ENCODE results near the gene S100A9.
"Not testable (repeated sequence)": the region's sequence is repeated elsewhere in the genome, so short reads cannot be mapped to it uniquely, and the experiment has no call there.

The S100A9 gene

DNA sequence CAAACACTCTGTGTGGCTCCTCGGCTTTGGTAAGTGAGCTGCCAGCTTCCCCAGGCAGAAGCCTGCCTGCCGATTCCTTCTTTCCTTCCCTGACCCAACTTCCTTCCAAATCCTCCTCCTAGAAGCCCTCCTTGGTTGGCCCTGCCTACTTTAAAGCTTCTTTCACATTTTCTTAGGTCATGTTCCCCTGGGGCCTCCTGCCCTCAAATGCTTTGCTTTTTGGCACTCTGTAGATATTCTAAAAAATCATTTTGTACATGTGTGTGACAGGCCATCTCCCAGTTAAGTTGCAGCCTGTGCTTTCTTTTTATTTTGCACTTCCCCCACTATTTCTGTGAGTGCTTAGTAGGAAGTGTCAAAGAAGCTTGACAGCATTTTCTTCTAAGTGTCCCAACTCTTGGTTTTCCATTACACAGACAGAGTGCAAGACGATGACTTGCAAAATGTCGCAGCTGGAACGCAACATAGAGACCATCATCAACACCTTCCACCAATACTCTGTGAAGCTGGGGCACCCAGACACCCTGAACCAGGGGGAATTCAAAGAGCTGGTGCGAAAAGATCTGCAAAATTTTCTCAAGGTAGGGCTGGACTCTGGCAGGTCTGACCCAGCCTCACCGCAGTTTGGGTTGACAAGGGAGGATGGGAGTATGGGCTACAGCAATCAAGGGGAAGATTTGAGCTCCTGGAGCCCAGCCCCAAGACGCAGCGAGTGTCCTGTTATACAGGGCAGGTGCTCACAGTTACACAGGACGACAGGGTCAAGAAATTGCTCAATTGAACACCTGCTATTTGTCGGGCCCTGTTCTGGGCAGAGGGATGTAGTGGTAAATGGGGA lies at the start of gene S100A9:
TSS of gene S100A9 (plus strand) at position 2 of the 838 bp plus-strand sequence. CDS start at position 432, 430 bp downstream.
- DNase-seq (ENCODE audit: low spot score): no peak

DNA sequence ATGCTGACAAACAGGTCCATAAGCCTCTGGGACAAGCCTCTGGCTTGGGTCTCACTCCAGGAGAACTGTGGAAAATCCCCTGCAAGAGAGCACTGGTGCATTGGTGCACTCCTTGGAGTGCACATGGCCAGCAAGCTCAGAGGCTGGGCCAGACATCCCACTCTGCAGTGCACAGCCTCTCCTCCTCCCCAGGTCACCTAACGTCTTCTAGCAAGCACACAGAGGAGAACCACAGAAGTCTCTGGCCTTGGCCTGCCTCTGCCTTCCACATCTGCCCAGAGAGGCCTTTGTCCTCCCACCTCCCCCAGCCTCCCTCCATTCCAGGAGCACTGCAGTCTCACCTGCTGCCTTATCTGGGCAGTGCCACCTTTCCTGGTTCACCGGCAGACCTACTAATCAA lies 49.1 kb upstream of the S100A9 start:
- DNase-seq (ENCODE audit: low spot score): no peak

DNA sequence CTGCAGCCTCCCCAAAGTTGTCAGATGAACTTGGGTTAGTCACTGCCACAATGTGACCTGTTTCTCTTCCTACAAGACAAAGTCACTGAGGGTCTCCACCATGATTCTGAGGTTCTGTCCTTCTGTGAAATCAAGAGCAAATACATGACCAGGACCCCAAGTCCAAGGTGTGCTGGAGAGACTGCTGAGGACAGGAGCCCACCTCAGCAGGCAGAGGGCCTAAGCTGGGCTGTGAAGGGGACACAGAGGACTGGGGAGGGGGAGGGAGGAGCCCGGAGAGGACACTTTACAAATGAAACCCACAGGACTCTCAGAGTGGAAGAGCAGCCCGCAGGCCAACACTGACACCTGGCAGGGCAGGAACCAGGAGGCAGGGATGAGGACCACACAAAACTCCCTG lies 48.2 kb upstream of the S100A9 start:
- DNase-seq (ENCODE audit: low spot score): no peak

DNA sequence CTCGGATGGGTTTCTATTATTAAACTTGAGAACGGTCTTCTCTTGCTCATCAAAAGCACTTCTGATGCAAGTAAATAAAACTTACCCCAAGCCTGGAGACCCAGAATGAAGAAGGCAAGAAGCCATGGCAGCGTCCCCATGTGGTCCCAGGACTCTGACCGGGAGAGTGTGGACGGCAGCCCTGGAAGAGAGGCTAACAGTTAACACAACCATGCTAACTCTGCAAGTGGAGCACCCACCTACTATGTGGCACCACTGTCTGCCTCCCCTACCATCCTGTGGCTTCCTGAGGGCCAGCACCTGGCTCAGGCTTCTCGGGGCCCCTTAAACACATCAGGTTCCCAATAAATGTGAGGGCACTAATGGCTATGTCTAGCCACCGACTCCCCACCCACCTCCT lies 47.1 kb upstream of the S100A9 start:
- no peak for DNase-seq (ENCODE audit: low spot score)

DNA sequence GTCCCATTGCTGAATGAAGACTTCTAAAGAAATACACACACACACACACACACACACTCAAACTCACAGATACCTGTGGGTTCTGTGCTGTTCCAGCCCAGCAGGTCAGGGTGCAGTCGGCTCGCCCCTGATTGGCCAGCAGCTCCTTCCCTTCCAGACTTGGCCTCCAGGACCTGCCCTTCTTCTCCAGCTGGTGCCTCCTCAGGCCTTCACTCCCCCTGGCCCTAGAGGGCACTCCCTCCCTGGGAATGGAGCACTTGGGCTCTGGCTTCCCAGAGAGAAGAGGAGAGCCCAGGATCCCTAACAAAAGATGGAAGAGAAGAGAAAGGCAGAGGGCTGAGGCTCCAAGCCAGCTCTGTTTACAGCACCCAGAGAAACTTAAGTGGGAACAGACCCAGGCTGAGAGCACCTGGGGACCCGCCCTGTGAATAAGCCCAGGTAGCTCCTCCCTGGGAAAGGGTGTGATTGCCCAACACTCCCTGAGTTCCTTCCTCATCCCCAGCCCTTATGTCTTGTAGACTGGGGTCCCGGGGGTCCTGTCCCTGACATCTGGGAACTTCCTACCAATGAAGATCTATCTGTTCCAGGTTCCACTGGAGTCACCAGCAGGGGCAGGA lies 45.0 kb upstream of the S100A9 start, which contains the start of gene PGLYRP3:
TSS of gene PGLYRP3 (minus strand) at position 383 of the 617 bp plus-strand sequence. CDS start 2,287 bp downstream, outside the sequence.
- no peak for DNase-seq (ENCODE audit: low spot score)

DNA sequence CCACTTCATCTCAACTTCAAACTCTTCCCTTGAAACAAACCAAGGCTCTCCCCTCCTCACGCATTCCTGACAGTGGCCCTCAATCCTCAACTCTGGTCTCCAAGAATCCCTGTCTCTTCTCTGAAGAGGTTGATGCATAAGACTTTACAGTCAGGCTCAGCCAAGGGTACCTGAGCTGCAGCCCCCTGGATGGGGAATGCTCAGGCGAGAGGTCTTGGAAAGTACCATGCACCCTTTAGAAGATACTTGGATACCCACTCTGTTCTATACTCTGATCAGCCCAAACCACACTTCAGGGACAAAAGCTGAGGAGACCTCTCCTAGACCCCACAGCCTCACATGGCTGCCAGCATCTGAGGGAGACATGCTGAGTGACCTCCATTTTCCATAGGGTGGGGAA lies 44.4 kb upstream of the S100A9 start:
- no peak for DNase-seq (ENCODE audit: low spot score)

DNA sequence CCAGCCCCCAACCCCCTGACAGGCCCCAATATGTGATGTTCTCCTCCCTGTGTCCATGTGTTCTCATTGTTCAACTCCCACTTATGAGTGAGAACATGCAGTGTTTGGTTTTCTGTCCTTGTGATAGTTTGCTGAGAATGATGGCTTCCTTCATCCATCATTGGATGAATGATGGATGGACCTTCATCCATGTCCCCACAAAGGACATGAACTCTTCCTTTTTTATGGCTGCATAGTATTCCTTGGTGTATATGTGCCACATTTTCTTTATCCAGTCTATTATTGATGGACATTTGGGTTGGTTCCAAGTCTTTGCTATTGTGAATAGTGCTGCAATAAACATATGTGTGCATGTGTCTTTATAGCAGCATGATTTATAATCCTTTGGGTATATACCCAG lies 43.3 kb upstream of the S100A9 start:
- DNase-seq (ENCODE audit: low spot score): not testable (repeated sequence)

DNA sequence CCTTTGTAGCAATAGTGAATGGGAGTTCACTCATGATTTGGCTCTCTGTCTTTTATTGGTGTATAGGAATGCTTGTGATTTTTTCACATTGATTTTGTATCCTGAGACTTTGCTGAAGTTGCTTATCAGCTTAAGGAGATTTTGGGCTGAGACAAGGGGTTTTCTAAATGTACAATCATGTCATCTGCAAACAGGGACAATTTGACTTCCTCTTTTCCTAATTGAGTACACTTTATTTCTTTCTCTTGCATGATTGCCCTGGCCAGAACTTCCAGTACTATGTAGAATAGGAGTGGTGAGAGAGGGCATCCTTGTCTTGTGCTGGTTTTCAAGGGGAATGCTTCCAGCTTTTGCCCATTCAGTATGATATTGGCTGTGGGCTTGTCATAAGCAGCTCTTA lies 41.6 kb upstream of the S100A9 start:
- not testable (repeated sequence) for DNase-seq (ENCODE audit: low spot score)

- DNase-seq (ENCODE audit: low spot score): not testable (repeated sequence)
Measured at GRCh38 chr1:153318145-153318544, 39.5 kb upstream of the S100A9 start.

GRCh38 chr1:153322568-153322967 lies 35.1 kb upstream of the S100A9 start:
- no peak for DNase-seq (ENCODE audit: low spot score)

GRCh38 chr1:153324912-153325311 lies 32.7 kb upstream of the S100A9 start:
- no peak for DNase-seq (ENCODE audit: low spot score)

DNA sequence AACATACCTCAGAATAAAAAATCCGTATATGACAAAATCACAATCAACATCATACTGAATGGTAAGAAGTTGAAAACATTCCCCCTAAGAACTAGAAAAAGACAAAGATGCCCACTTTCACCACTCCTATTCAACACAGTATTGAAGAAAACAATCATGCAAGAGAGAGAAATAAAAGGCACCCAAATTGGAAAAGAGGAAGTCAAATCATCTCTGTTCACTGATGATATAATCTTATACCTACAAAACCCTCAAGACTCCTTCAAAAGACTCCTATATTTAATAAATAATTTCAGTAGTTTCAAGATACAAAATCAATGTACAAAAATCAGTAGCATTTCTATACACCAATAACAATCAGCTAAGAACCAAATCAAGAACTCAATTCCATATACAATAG lies 23.8 kb upstream of the S100A9 start:
- DNase-seq (ENCODE audit: low spot score): no peak

- no peak for DNase-seq (ENCODE audit: low spot score)
Measured at GRCh38 chr1:153336650-153337049, 21.0 kb upstream of the S100A9 start.

- peak; percentile 18 for DNase-seq (ENCODE audit: low spot score)
Measured at GRCh38 chr1:153337980-153338853, 19.4 kb upstream of the S100A9 start.

- no peak for DNase-seq (ENCODE audit: low spot score)
Measured at GRCh38 chr1:153339802-153340201, 17.9 kb upstream of the S100A9 start.

- DNase-seq (ENCODE audit: low spot score): no peak
Measured at GRCh38 chr1:153340356-153340755, 17.3 kb upstream of the S100A9 start.

- DNase-seq (ENCODE audit: low spot score): no peak
Measured at GRCh38 chr1:153341431-153341934, 16.2 kb upstream of the S100A9 start.

DNA sequence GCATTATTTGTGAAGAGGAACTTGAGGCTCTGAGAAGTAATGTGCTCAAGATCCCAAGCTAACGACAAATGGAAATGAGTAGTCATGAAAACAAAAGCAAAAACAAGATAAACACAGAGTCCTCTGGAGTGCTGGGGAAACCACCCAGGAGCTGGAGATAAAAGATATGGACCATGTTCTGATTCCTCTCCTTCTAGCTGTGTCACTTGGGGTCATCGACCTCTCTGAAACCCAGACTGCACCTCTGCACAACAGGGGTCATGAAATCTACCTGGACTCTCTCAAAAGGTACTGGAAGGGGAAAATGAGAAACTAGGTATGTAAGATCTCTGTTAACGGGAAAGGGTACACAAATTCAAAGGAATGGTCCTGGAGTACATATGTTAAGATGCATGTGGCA lies 15.5 kb upstream of the S100A9 start:
- no peak for DNase-seq (ENCODE audit: low spot score)

DNA sequence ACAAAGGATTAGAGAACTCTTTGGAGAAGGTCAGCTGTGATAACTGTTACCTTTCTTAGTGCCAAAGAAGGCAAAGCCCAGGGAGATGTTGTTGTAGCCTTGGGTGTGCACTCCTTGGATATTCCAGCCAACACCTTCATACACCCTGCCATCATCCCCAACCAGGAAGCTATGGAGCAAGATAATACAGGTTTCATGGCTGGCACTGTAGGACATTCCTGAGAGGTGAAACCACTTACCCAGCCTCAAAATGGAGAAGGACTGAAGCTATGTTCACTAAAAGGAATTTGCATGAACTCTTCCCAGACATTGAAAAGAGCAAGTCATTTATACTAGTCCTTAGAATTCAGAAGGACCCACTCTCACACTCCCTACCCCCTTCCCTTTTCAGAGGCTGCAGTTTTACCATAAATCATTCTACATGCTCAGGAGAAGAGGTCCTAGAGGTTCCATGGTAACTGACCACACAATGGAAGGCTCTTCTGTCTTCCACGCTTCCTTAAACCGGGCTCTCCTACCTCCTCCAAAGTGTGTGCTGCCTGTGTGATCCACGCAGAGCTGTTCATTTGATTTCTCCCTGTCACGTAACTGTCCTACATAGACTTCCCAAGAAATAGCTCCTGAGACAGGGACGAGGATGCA lies 14.5 kb upstream of the S100A9 start:
- DNase-seq (ENCODE audit: low spot score): no peak

- no peak for DNase-seq (ENCODE audit: low spot score)
Measured at GRCh38 chr1:153343811-153344717, 13.6 kb upstream of the S100A9 start.

- DNase-seq (ENCODE audit: low spot score): no peak
Measured at GRCh38 chr1:153344718-153345025, 13.0 kb upstream of the S100A9 start.

Data from kidney capillary endothelial cell (primary cell).